H9 (cell line): ENCODE results near the gene CASQ2. TPM values are rescaled to one million over a fixed set of nuclear protein-coding genes. Genes with fewer than 3 reads are reported as not detected.

Experiments
- DNase-seq: peaks from one replicate; pipeline ENCODE4 v3.0.0-alpha.2; 2017
- H2AFZ ChIP-seq: one replicate; pipeline ENCODE4 v1.6.1; 2013; ENCODE audit warnings: mild to moderate bottlenecking, low read length, control low read depth, moderate library complexity
- H2AK5ac ChIP-seq: 2 replicates; pipeline ENCODE4 v1.6.1; 2013; ENCODE audit warnings: low read length, control low read depth, mixed read lengths; ENCODE audit not compliant: insufficient read length
- H2BK120ac ChIP-seq: one replicate; pipeline ENCODE4 v1.6.1; 2013; ENCODE audit warnings: low read depth, mild to moderate bottlenecking, low read length, control low read depth, inconsistent platforms; ENCODE audit not compliant: poor library complexity, severe bottlenecking
- H2BK12ac ChIP-seq: 2 replicates; pipeline ENCODE4 v1.6.1; 2013; ENCODE audit warnings: low read length, control low read depth, mixed read lengths, low read depth; ENCODE audit not compliant: insufficient read length
- H2BK15ac ChIP-seq: 2 replicates; pipeline ENCODE4 v1.6.1; 2013; ENCODE audit warnings: low read depth, low read length, control low read depth
- H2BK20ac ChIP-seq: one replicate; pipeline ENCODE4 v1.6.1; 2013; ENCODE audit warnings: low read depth, mild to moderate bottlenecking, low read length, control low read depth, inconsistent platforms; ENCODE audit not compliant: poor library complexity, severe bottlenecking
- H2BK5ac ChIP-seq: 2 replicates; pipeline ENCODE4 v1.6.1; 2013; ENCODE audit warnings: low read length, control low read depth, mixed read lengths; ENCODE audit not compliant: insufficient read length
- H3K14ac ChIP-seq: 2 replicates; pipeline ENCODE4 v1.6.1; 2013; ENCODE audit warnings: low read length, control low read depth; ENCODE audit not compliant: insufficient read depth
- H3K18ac ChIP-seq: 2 replicates; pipeline ENCODE4 v1.6.1; 2013; ENCODE audit warnings: low read depth, mild to moderate bottlenecking, mixed read lengths, low read length, control low read depth; ENCODE audit not compliant: insufficient read length
- H3K23ac ChIP-seq: 2 replicates; pipeline ENCODE4 v1.6.1; 2013; ENCODE audit warnings: low read length, control low read depth, mixed read lengths, low read depth; ENCODE audit not compliant: insufficient read length
- H3K23me2 ChIP-seq: 2 replicates; pipeline ENCODE4 v1.6.1; 2013; ENCODE audit warnings: low read depth, mild to moderate bottlenecking, mixed read lengths, low read length, control low read depth; ENCODE audit not compliant: insufficient read length, poor library complexity, severe bottlenecking
- H3K27ac ChIP-seq: 2 replicates; pipeline ENCODE4 v1.5.1; 2013; ENCODE audit warnings: low read length, control low read depth, mixed read lengths, low read depth; ENCODE audit not compliant: insufficient read length
- H3K27me3 ChIP-seq: 2 replicates; pipeline ENCODE4 v1.6.1; 2013; ENCODE audit warnings: low read length, control low read depth, inconsistent platforms; ENCODE audit not compliant: insufficient read depth
- H3K4ac ChIP-seq: 2 replicates; pipeline ENCODE4 v1.6.1; 2013; ENCODE audit warnings: low read depth, mild to moderate bottlenecking, control low read depth, inconsistent platforms, low read length, moderate library complexity
- H3K4me1 ChIP-seq: 2 replicates; pipeline ENCODE4 v1.6.1; 2013; ENCODE audit warnings: low read length, control low read depth, inconsistent platforms; ENCODE audit not compliant: insufficient read depth
- H3K4me2 ChIP-seq: 2 replicates; pipeline ENCODE4 v1.6.1; 2013; ENCODE audit warnings: low read length, control low read depth, mixed read lengths; ENCODE audit not compliant: insufficient read length, insufficient read depth
- H3K56ac ChIP-seq: 2 replicates; pipeline ENCODE4 v1.6.1; 2013; ENCODE audit warnings: low read depth, mild to moderate bottlenecking, mixed read lengths, low read length, control low read depth; ENCODE audit not compliant: insufficient read length
- H3K79me1 ChIP-seq: 2 replicates; pipeline ENCODE4 v1.6.1; 2013; ENCODE audit warnings: low read depth, mild to moderate bottlenecking, moderate library complexity, low read length, control low read depth, inconsistent platforms; ENCODE audit not compliant: insufficient read depth, poor library complexity, severe bottlenecking
- H3K79me2 ChIP-seq: 2 replicates; pipeline ENCODE4 v1.6.1; 2013; ENCODE audit warnings: low read length, control low read depth, inconsistent platforms; ENCODE audit not compliant: insufficient read depth
- H3K9ac ChIP-seq: 2 replicates; pipeline ENCODE4 v1.6.1; 2013; ENCODE audit warnings: low read length, control low read depth, mixed read lengths; ENCODE audit not compliant: insufficient read length; ENCODE audit errors: extremely low read depth
- H3K9me3 ChIP-seq: one replicate; pipeline ENCODE4 v1.6.1; 2013; ENCODE audit warnings: low read depth, low read length, inconsistent platforms; ENCODE audit not compliant: control insufficient read depth
- H3T11ph ChIP-seq: one replicate; pipeline ENCODE4 v1.6.1; 2013; ENCODE audit warnings: mild to moderate bottlenecking, low read length, control low read depth, inconsistent platforms
- H4K20me1 ChIP-seq: one replicate; pipeline ENCODE4 v1.6.1; 2013; ENCODE audit not compliant: control insufficient read depth, insufficient read length, insufficient read depth
- H4K5ac ChIP-seq: 2 replicates; pipeline ENCODE4 v1.6.1; 2013; ENCODE audit warnings: low read depth, mild to moderate bottlenecking, mixed read lengths, low read length, control low read depth; ENCODE audit not compliant: insufficient read length
- H4K8ac ChIP-seq: replicated peaks from 2 replicates; pipeline ENCODE4 v1.6.1; 2013; ENCODE audit warnings: low read length, control low read depth, mixed read lengths, low read depth; ENCODE audit not compliant: insufficient read length
- H4K91ac ChIP-seq: 2 replicates; pipeline ENCODE4 v1.6.1; 2013; ENCODE audit warnings: low read depth, mild to moderate bottlenecking, moderate library complexity, mixed read lengths, low read length, control low read depth; ENCODE audit not compliant: insufficient read length
- H3K27ac Mint-ChIP-seq, 3 experiments: 2 replicates in 2 of 3; 3 replicates in 1 of 3; pipeline ENCODE4 v1.8.0; 2020 to 2021; ENCODE audit warnings: mixed read lengths in 3 of 3, mild to moderate bottlenecking in 1 of 3, moderate library complexity in 1 of 3
- H3K27me3 Mint-ChIP-seq: 2 replicates; pipeline ENCODE4 v1.8.0; 2021; ENCODE audit warnings: low read depth, mild to moderate bottlenecking, moderate library complexity, mixed read lengths
- H3K36me3 Mint-ChIP-seq, 3 experiments: 2 replicates in 2 of 3; 3 replicates in 1 of 3; pipeline ENCODE4 v1.8.0; 2020 to 2021; ENCODE audit warnings: low read depth in 3 of 3, mixed read lengths in 3 of 3; ENCODE audit not compliant: insufficient read depth in 1 of 3
- H3K4me1 Mint-ChIP-seq, 2 experiments: 2 replicates each; pipeline ENCODE4 v1.8.0; 2020; ENCODE audit warnings: mixed read lengths in 2 of 2
- H3K4me3 Mint-ChIP-seq, 2 experiments: 2 replicates in 1 of 2; 3 replicates in 1 of 2; pipeline ENCODE4 v1.8.0; 2020 to 2021; ENCODE audit warnings: mild to moderate bottlenecking in 2 of 2, mixed read lengths in 2 of 2, moderate library complexity in 1 of 2
- H3K9me3 Mint-ChIP-seq, 2 experiments: 2 replicates in 1 of 2; 3 replicates in 1 of 2; pipeline ENCODE4 v1.8.0; 2020; ENCODE audit warnings: mild to moderate bottlenecking in 2 of 2, mixed read lengths in 2 of 2, moderate library complexity in 1 of 2
- CTCF ChIP-seq: fragments of 200-600 bp; sonication (generic); conservative IDR thresholded peaks from 3 replicates; pipeline ENCODE4 v1.8.0; 2021; ENCODE audit warnings: antibody characterized with exemption, mild to moderate bottlenecking
- WGBS: extraction: QIAGEN DNeasy Blood & Tissue Kit; methylation state at CpG from one replicate; pipeline ENCODE4 v1.1.7; 2013; ENCODE audit warnings: missing lambda C conversion rate, low lambda C conversion rate, mixed read lengths; ENCODE audit not compliant: insufficient read length; ENCODE audit errors: extremely low coverage; 5-methylcytosine and 5-hydroxymethylcytosine counted together
- total RNA-seq: library from RNA; stranded (reverse); gene quantifications from 2 replicates; pipeline ENCODE4 v1.2.1, GENCODE V29; 2021

Gene CASQ2
- total RNA-seq, 1 experiment from 2014 or later, result not detected

GRCh38 chr1:115678141-115678540 lies 90.4 kb downstream of the CASQ2 start:
- no peak overlapping the region for H2BK5ac ChIP-seq
- no peak overlapping the region for H3T11ph ChIP-seq
- Mint-ChIP-seq H3K4me1 (peaks cover 4 to 12% of the 10 kb centered on the region in 2 experiments), H3K4me3 (no peak overlapping the region; a peak in 1 of 5 replicates), H3K27ac (peak overlapping the region in 2 of 3 experiments; percentile 4 to 70; a peak in 2 of 7 replicates), H3K9me3 (no peaks in the 10 kb centered on the region), H3K27me3 (no peaks in the 10 kb centered on the region), H3K36me3 (peaks cover 0 to 8% (median 6%) of the 10 kb centered on the region in 3 experiments; a peak in 6 of 7 replicates)
- no peaks in the 10 kb centered on the region for H3K9me3 ChIP-seq
- no peak overlapping the region for H3K4ac ChIP-seq
- TF ChIP-seq CTCF, result no peak
- no peak for DNase-seq
- H3K79me2 ChIP-seq, result no peaks in the 10 kb centered on the region
- H4K20me1 ChIP-seq, result no peaks in the 10 kb centered on the region
- H3K4me2 ChIP-seq, result no peak overlapping the region
- no peak overlapping the region for H4K8ac ChIP-seq
- peak overlapping the region; percentile 38 for H2BK12ac ChIP-seq
- no peak overlapping the region for H4K5ac ChIP-seq
- no peaks in the 10 kb centered on the region for H3K23me2 ChIP-seq
- H3K27me3 ChIP-seq, result no peaks in the 10 kb centered on the region
- H2BK120ac ChIP-seq, result peak overlapping the region; percentile 29
- H2AFZ ChIP-seq, result no peak overlapping the region
- no peak overlapping the region for H3K14ac ChIP-seq
- no peak overlapping the region for H3K56ac ChIP-seq
- H3K27ac ChIP-seq, result no peak overlapping the region
- no peak overlapping the region for H4K91ac ChIP-seq
- H2AK5ac ChIP-seq, result no peak overlapping the region
- WGBS, result no CpG with 5 or more reads among the region's 5 CpGs
- H2BK20ac ChIP-seq, result no peak overlapping the region
- no peaks in the 10 kb centered on the region for H3K79me1 ChIP-seq
- no peaks in the 10 kb centered on the region for H3K4me1 ChIP-seq
- no peak overlapping the region for H2BK15ac ChIP-seq
- peak overlapping the region; percentile 21 for H3K18ac ChIP-seq
- H3K9ac ChIP-seq, result no peak overlapping the region
- H3K23ac ChIP-seq, result no peak overlapping the region
